ENCODE data around the gene DUSP8.
"Not testable (repeated sequence)": the region's sequence is repeated elsewhere in the genome, so short reads cannot be mapped to it uniquely, and the experiment has no call there.

The DUSP8 gene

DNA sequence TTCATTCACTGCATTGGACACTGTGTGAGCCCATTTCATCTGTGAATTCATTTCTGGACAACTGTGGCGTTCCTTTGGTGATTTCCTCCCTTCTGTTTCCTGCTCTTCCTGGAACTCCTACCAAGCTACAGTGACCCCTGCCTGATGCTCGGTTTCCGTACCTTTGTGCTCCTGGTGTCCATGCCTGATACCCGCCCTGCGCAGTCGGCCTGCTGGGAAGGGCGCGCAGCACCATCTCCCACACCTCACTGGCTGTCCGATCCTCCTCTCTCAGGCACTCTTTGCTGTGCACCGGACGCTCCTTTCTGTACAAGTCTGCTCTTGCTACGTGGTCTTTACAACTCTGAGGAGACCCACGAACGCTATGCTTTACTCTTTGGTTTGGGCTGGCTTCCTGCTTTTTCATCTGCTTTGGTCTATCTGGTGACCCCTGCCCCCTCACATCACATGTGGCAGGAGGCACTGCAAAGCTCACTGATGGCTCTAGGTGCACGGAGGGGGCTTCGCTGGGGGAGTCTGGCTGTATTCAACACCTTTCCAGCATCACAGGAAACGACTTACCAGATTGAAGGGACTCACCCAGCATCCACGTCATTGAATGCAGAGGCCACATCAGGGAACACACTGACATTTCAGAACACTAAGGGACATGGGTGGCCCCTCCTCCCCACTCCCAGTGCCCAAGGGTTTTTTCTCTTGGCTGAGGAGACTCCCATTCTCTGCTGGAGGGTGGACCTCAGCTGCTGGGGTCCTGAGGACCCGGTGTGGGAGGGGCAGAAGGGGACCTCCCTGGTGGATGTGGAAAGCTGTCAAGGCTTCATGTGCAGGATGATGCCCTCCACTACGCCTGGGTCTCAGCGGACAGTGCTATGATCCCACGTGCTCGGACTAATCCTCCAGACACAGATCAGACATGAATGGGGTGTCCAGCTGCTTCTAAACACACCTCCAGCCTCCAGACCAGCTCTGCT lies 58.5 kb downstream of the DUSP8 start:
- no peak for DNase-seq (ENCODE audit: low read depth)

DNA sequence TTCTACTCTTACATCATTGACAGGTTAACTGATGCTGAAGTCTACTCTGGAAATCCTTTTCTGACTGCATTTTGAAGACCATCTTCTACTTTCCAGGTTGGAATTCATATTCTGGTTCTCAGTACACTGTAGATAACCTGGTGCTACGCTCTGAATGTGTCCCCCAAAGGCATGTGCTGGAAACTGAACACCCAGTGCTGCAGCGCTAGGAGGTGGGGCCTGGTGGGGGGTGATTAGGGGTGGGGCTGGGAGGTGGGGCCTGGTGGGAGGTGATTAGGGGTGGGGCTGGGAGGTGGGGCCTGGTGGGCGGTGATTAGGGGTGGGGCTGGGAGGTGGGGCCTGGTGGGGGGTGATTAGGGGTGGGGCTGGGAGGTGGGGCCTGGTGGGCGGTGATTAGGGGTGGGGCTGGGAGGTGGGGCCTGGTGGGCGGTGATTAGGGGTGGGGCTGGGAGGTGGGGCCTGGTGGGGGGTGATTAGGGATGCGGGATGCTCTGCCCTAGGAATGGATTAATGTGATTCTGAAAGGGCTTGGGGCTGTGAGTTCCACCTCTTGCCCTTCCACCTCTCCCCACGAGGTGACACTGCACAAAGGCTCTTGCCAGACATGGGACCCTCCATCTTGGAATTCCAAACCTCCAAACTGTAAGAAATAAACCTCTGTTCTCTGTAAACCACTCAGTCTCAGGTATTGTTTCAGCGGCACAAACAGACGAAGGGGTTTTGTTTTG lies 59.4 kb downstream of the DUSP8 start:
- not testable (repeated sequence) for DNase-seq (ENCODE audit: low read depth)

DNA sequence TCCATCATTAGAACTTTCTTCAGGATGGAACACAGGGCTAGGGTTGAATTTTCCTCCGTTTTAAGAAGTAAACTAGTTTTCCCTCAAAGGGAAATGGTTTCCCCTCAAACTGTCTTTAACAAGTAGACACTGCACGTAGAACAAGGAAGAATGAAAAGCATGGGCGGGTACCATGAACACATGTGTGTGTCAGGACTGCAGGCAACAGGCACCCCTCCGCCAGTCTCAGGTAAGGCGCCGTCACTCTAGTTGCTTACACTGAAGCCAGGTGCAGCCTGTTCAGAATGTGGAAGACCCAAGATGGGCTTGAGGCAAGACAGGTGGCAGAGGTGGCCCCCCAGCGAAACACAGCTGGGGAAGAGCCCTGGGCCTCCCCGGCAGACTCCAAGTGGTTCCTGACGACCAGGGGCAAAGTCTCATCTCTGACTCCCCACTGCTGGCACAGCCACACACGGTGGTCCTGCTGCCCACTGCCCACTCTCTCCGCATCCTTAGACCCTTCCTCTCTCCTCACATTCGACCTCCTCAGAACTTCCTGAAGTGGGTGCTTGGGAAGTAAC lies 60.1 kb downstream of the DUSP8 start:
- no peak for DNase-seq (ENCODE audit: low read depth)

DNA sequence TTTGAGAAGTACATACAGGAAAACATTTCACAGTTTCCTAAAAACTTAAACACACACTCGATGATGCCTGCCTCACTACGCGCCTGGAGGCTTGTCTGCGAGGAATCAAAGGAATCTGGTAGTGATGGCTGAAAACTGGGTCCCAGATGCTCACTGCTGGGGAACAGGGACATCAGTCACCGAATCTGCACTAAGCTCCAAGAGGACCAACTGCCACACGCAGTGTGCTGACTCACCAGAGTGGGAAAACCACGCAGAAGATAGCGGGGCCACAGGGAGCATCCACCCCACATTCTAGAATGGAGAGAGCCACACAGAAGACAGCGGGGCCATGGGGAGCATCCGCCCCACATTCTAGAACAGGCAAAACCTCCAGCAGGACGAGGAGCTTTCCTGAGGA lies 61.1 kb downstream of the DUSP8 start:
- DNase-seq (ENCODE audit: low read depth), result no peak

DNA sequence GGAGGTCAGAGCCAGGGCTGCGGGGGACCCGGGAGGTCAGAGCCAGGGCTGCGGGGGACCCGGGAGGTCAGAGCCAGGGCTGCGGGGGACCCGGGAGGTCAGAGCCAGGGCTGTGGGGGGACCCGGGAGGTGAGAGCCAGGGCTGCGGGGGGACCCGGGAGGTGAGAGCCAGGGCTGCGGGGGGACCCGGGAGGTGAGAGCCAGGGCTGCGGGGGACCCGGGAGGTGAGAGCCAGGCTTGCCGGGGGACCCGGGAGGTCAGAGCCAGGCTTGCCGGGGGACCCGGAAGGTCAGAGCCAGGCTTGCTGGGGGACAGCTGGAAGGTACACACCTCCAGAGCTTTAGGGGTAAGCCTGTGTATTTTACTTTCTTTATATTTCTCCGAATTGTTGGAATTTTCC lies 61.7 kb downstream of the DUSP8 start:
- DNase-seq (ENCODE audit: low read depth), result not testable (repeated sequence)

DNA sequence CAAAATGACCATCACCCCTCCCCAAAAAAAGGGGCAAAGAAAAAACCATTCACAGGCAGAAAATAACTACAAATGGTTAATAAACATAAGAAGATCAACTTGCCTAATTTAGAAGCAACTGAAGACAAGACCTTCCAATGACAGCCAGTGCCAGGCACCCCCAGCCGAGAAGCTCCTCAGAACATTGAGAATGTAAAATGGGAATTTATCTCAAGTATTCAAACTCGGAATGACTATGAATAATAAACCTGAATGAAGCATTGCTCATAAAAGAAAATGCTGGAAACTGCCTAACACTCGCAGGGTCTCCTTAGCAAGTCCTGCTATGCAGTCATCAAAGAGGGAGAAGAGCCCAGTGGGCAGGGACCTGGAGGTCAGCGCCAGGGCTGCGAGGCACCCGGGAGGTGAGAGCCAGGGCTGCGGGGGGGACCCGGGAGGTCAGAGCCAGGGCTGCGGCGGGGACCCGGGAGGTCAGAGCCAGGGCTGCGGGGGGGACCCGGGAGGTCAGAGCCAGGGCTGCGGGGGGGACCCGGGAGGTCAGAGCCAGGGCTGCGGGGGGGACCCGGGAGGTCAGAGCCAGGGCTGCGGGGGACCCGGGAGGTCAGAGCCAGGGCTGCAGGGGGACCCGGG lies 62.3 kb downstream of the DUSP8 start:
- DNase-seq (ENCODE audit: low read depth), result no peak

DNA sequence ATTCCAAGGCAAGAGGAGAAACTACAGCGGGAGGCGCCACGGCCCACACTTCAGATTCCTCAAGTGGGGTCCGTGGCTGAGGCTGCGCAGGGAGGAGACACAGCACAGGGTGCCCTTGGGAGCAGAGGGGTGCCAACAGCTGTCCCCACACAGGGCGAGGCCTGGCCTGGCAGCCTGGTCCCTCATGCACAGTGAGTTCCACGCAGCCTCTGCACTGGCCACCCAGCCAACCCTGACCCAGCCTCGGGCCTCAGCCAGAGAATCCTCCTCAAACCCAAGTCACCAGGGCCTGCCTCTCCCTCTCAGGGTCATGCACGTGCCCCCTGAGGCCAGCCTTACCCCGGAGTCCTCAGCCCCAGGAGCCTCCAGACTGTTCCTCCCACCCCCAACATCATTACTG lies 63.1 kb downstream of the DUSP8 start:
- DNase-seq (ENCODE audit: low read depth), result no peak

DNA sequence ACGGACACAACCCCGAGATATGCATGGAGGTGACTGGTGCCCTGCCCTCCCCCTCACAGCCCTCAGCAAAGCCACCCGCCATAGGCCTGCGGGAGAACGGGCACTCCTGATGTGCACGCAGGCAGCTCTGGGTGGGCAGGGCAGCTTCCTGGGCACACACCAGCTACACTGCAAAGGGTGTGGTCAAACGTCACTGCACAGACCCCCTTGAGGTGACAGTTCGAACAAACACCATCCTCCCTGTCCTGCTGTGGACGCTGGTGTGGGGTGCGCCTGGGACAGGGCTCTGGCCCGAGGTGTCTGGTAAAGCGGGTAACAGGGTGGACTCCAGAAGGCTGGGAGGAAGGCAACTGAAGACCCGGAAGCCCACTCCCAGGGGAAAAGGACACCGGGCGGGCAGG lies 63.6 kb downstream of the DUSP8 start:
- no peak for DNase-seq (ENCODE audit: low read depth)

DNA sequence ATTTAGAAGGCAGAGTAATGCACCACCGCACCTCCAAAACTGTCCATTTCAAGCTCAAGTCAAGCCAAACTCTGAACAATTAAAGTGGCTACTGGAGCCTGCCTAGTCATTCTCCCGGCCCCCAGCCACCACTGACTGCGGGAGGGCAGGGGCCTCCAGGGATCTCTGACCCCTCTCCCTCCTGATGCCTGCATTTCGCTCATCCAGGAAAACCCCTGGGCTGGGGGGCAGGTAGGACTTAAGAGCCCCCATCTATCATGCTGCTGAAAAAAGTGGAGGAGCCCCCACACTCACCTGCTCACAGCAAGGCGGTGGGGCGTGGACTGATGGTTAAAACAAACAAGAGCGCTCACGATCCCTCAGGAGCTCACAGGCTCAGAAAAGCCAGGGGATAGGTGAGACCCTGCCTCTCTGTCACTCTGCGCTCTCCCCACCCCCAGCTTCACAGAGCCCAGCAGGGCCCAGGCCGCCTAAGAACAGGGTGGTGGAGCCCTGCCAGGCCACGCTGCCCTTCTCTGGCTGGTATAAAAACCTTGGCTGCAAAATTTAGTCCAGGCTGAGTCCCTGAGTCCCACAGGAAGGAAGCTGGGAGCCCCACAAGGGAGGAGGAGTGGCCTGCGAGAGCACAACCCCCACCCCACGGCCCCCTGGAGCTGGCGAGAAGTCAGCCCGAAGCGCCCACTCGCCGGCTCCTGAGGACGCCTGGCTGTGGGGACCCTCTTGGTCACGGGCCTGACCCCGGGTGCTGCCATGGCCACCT lies 64.5 kb downstream of the DUSP8 start:
- DNase-seq (ENCODE audit: low read depth), result no peak

DNA sequence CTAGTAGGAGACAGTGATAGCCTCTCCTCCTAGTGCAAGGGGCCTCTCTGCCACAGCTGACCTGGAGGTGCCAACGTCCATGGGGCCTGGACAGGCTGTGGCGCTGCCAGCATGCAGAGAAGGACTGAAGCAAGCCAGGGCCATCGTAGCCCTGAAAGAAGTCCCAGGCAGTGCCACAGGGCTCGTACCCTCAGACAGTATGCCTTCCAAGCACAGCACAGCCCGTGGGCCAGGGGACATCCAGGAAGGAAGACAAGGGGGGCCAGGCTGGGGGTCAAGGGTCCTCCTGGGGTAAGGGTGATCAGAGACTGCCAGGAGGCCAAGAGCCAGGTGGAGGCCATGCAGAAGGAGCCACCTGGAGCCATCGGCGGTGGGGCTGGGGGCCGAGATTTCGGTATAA lies 65.1 kb downstream of the DUSP8 start:
- DNase-seq (ENCODE audit: low read depth), result no peak

DNA sequence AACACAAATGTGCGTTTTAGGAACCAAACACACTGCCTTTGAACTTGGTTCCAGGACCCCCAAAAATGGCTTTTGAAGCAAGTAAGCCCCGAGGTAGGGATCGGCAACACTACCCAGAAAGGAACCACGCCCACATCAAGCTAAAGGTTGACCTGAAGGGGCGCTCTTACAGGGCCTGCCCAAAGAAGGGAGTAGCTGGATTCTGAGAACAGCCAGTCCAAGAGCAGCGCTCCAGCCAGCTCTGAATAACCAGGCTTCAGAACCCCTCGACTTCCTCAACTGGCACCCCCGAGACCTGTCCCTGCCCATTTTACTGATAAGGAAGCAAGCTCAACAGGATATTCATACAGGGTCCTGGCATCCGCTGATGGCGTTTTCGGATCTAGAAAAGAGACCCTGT lies 66.6 kb downstream of the DUSP8 start:
- DNase-seq (ENCODE audit: low read depth), result no peak

DNA sequence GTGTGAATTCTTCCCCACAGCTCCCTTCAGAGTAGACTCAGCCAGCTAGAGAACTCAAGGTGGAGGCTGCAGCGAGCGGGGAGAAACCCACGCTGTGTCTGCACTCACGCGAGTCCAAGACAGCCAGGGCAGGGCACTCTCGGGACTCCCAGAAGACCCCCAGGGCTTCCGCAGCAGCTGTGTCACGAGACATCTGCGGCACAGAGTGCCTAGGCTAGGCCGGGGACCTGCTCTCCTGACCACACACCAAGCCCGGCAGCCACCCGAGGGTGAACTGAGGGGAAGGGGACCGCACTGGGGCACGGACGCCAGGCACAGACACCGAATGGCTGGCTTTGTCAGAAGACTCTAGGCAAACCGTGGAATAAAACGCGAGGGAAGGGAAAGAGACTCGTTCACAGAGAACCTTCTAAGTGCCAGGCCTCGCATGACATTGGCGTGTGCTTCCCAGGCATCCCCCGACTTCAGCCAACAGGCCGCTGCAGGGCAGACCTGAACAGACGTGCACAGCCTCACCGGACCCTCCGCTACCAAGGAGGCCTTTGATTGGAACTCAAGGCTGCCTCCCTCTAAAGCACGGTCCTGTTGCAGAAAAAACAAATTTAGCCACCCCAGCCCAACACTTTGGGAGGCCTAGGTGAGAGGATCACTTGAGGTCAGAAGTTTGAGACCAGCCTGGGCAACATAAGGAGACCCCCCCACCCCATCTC lies 67.3 kb downstream of the DUSP8 start:
- DNase-seq (ENCODE audit: low read depth), result no peak

DNA sequence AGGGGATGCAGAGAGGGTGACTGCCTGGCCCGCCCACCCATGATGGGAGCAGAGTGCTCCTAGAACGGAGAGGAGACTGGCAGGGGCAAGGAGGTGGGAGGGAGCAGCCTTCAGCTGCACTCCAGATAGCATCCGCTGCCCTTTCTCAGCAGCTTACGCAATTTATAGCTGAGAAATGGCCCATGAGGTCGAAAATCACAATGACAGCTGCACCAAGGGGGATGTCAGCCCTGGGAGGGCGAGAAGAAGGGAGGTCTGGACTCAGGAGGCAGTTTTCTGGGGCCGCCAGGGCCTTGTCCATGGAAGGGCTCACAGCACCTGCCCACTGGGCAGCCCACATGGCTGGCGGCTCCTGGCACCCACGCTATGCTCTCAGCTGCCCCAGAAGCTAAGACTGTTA lies 67.9 kb downstream of the DUSP8 start:
- DNase-seq (ENCODE audit: low read depth), result no peak

All from activated T-cell treated with anti-CD3 and anti-CD28 coated beads for 24 hours (primary cell).